ENCODE data around the gene CDO1. TPM values are rescaled to one million over a fixed set of nuclear protein-coding genes. Genes with fewer than 3 reads are reported as not detected.
A peak's percentile ranks its signal among the peaks of the same experiment; 100 is the strongest.
"Not testable (repeated sequence)": the region's sequence is repeated elsewhere in the genome, so short reads cannot be mapped to it uniquely, and the experiment has no call there.

Gene CDO1
- polyA plus RNA-seq, 2 of the 4 experiments (the other 2 are of a cell fraction): not detected

DNA sequence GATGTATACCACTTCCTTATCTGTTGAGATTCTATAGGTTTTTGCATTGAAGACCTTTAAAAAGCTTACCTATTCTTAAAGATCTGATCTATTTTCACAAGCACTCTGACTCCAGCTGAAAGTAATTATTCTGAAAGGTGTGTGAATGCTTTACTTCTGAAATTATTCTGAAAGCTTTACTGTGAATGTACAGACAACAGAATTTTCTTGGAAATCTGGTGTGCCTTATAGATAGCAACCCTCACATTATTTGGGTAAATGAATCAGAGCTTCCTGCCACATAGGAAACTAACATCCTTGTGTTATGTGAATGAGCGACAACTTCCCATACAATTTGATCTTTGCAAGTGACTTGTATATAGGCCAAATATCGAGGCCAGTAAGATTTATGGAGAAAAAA, 6.5 kb downstream of the CDO1 start:
- DNase-seq (ENCODE audit: low read depth in 1 of 2, low spot score in 1 of 2) (no peak), FAIRE-seq (no peak), ATAC-seq (no peak)
- ChIA-PET POLR2A (no interaction called here), CTCF (no interaction called here)
- Histone ChIP-seq H3K4me3 (no peak overlapping the region), H3K27ac (no peak overlapping the region), H3K4me2 (no peak overlapping the region), H3K9me3 (no peaks in the 10 kb centered on the region), H3K4me1 (no peaks in the 10 kb centered on the region)
- 43% methylated on average over 2 of the region's 2 CpGs for WGBS (ENCODE audit: missing lambda C conversion rate)
- TF ChIP-seq KDM5A (IDR thresholded peaks at IDR 0.05) (no peak), RCOR1 (IDR thresholded peaks at IDR 0.05; ENCODE audit: low read depth, low read length) (no peak), SREBF2 (IDR thresholded peaks at IDR 0.05) (no peak), RARB (CRISPR knock-in tag; IDR thresholded peaks at IDR 0.05) (no peak), MAZ (IDR thresholded peaks at IDR 0.05; ENCODE audit: borderline replicate concordance, low read depth, low read length) (no peak), FOSB (CRISPR knock-in tag; IDR thresholded peaks at IDR 0.05) (no peak), HOXB5 (CRISPR knock-in tag; IDR thresholded peaks at IDR 0.05) (no peak), ZFP36 (IDR thresholded peaks at IDR 0.05; ENCODE audit: borderline replicate concordance, partially characterized antibody) (no peak), NR3C1 (IDR thresholded peaks at IDR 0.05) (no peak), CBX2 (IDR thresholded peaks at IDR 0.05; ENCODE audit: borderline replicate concordance, low read depth) (no peak), NPAS2 (CRISPR knock-in tag; IDR thresholded peaks at IDR 0.05; ENCODE audit: borderline replicate concordance) (no peak), MAFK (IDR thresholded peaks at IDR 0.05; ENCODE audit: partially characterized antibody) (no peak), EHF (CRISPR knock-in tag; IDR thresholded peaks at IDR 0.05) (no peak), JUNB (IDR thresholded peaks at IDR 0.05) (no peak), JUN (IDR thresholded peaks at IDR 0.05) (no peak), GATA3 (IDR thresholded peaks at IDR 0.05; ENCODE audit: borderline replicate concordance) (no peak), EHMT2 (IDR thresholded peaks at IDR 0.05; ENCODE audit: low read depth) (no peak), POLR2A (IDR thresholded peaks at IDR 0.05; ENCODE audit: low read length) (no peak)
- TF ChIP-seq, protein P1, sequence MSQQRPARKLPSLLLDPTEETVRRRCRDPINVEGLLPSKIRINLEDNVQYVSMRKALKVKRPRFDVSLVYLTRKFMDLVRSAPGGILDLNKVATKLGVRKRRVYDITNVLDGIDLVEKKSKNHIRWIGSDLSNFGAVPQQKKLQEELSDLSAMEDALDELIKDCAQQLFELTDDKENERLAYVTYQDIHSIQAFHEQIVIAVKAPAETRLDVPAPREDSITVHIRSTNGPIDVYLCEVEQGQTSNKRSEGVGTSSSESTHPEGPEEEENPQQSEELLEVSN (IDR thresholded peaks at IDR 0.05; ENCODE audit: borderline replicate concordance, low read depth): no peak

DNA sequence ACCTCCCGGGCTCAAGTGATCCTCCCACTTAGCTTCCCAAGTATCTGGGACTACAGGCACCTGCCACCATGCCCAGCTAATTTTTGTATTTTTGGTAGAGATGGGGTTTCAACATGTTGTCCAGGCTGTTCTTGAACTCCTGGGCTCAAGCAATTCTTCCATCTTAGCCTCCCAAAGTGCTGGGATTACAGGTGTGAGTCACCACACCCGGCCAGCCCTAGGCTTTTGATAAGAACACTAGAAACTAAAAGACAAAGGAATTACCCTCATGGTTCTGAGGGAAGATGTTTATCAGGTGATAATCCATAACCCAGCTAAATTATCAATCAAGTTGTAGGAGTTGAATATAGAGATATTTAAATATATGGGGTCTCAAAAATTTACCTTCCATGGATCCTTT, 8.4 kb downstream of the CDO1 start:
- H3K4me2 ChIP-seq; CTCF ChIA-PET; H3K4me1 ChIP-seq; POLR2A ChIA-PET; H3K9me3 ChIP-seq; DNase-seq (ENCODE audit: low read depth in 1 of 2, low spot score in 1 of 2); H3K27ac ChIP-seq; ATAC-seq; H3K4me3 ChIP-seq; FAIRE-seq: not testable (repeated sequence)
- 31% methylated on average over 2 of the region's 2 CpGs for WGBS (ENCODE audit: missing lambda C conversion rate)

DNA sequence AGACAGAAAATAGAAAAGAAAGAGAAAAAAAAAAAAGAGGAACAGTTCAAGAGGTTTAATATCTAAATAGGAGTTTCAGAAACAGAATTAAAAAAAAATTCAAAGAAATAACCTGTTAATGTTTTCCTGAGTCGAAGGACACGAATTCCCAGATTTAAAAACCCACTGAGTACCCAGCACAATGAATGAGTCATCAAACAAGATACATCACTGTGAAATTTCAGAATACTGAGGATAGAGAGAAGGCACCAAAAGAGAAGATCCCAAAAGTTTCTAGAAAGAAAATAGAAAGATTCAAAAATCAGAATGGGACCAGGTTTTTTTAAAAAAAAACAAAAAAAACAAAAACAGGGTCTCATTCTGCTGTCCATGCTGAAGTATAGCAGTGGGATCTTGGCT, 8.8 kb downstream of the CDO1 start:
- H3K9me3 ChIP-seq: no peaks in the 10 kb centered on the region
- no peak overlapping the region for H3K27ac ChIP-seq
- H3K4me1 ChIP-seq: no peaks in the 10 kb centered on the region
- TF ChIP-seq FOSL2 (IDR thresholded peaks at IDR 0.05) (no peak), FOSL2 (CRISPR knock-in tag; IDR thresholded peaks at IDR 0.05) (peak; percentile 56), NPAS2 (CRISPR knock-in tag; IDR thresholded peaks at IDR 0.05; ENCODE audit: borderline replicate concordance) (no peak), FOSB (CRISPR knock-in tag; IDR thresholded peaks at IDR 0.05) (no peak)
- TF ChIP-seq, protein P2, sequence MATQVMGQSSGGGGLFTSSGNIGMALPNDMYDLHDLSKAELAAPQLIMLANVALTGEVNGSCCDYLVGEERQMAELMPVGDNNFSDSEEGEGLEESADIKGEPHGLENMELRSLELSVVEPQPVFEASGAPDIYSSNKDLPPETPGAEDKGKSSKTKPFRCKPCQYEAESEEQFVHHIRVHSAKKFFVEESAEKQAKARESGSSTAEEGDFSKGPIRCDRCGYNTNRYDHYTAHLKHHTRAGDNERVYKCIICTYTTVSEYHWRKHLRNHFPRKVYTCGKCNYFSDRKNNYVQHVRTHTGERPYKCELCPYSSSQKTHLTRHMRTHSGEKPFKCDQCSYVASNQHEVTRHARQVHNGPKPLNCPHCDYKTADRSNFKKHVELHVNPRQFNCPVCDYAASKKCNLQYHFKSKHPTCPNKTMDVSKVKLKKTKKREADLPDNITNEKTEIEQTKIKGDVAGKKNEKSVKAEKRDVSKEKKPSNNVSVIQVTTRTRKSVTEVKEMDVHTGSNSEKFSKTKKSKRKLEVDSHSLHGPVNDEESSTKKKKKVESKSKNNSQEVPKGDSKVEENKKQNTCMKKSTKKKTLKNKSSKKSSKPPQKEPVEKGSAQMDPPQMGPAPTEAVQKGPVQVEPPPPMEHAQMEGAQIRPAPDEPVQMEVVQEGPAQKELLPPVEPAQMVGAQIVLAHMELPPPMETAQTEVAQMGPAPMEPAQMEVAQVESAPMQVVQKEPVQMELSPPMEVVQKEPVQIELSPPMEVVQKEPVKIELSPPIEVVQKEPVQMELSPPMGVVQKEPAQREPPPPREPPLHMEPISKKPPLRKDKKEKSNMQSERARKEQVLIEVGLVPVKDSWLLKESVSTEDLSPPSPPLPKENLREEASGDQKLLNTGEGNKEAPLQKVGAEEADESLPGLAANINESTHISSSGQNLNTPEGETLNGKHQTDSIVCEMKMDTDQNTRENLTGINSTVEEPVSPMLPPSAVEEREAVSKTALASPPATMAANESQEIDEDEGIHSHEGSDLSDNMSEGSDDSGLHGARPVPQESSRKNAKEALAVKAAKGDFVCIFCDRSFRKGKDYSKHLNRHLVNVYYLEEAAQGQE (IDR thresholded peaks at IDR 0.05): no peak
- CTCF ChIA-PET: no interaction called here
- no peak overlapping the region for H3K4me3 ChIP-seq
- DNase-seq (ENCODE audit: low read depth in 1 of 2, low spot score in 1 of 2): no peak
- WGBS (ENCODE audit: missing lambda C conversion rate): 22% methylated on average over 2 of the region's 2 CpGs
- H3K4me2 ChIP-seq: no peak overlapping the region
- POLR2A ChIA-PET: no interaction called here
- FAIRE-seq: no peak
- no peak for ATAC-seq

All from A549 (cell line).